ENCODE measurements around the gene PODNL1. TPM values are rescaled to one million over a fixed set of nuclear protein-coding genes. Genes with fewer than 3 reads are reported as not detected.

The PODNL1 gene, protein sequence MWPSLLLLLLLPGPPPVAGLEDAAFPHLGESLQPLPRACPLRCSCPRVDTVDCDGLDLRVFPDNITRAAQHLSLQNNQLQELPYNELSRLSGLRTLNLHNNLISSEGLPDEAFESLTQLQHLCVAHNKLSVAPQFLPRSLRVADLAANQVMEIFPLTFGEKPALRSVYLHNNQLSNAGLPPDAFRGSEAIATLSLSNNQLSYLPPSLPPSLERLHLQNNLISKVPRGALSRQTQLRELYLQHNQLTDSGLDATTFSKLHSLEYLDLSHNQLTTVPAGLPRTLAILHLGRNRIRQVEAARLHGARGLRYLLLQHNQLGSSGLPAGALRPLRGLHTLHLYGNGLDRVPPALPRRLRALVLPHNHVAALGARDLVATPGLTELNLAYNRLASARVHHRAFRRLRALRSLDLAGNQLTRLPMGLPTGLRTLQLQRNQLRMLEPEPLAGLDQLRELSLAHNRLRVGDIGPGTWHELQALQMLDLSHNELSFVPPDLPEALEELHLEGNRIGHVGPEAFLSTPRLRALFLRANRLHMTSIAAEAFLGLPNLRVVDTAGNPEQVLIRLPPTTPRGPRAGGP
- 0.41 TPM for total RNA-seq

DNA sequence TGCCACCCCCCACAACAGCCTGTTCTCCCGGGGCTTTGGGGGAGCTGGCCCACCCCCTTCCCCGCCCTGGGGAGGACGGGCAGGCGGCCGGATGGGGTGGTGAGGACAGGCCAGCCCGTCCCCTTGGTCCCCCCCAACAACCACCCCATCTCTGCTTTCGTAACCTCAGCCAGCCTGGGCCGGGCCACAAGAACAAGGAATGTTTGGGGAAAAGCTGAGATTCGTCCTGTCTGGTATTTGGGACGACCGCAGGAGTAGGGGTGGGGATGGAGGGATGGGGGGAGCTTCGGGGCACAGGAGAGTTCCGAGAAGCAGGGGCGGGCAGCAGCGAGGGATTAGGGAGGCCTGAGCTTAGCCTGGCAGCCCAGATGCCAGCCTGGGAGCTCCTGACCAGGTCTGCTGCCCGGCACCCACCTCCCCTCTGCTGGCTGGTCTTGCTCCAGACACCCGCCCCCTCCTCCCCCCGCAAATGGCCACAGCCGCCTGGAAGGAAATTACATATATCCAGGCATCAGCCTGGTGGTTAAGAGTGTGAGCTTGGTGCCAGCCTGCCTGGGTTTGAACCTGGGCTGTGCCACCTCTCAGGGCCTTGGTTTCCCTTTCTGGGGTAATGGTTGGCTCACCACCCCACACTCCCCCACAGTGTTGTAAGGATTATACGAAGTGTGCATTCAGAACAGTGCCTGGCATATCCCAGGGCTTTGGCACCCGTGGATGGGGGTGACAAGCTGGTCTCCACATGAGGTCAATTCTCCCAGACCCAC is at the start of gene PODNL1:
Gene PODNL1 (minus strand): TSS at position 117 of the 764 bp plus-strand sequence. CDS start 236 bp downstream, outside the sequence.
- DNase-seq (ENCODE audit: low spot score in 2 of 2) (no peak), FAIRE-seq (no peak)

DNA sequence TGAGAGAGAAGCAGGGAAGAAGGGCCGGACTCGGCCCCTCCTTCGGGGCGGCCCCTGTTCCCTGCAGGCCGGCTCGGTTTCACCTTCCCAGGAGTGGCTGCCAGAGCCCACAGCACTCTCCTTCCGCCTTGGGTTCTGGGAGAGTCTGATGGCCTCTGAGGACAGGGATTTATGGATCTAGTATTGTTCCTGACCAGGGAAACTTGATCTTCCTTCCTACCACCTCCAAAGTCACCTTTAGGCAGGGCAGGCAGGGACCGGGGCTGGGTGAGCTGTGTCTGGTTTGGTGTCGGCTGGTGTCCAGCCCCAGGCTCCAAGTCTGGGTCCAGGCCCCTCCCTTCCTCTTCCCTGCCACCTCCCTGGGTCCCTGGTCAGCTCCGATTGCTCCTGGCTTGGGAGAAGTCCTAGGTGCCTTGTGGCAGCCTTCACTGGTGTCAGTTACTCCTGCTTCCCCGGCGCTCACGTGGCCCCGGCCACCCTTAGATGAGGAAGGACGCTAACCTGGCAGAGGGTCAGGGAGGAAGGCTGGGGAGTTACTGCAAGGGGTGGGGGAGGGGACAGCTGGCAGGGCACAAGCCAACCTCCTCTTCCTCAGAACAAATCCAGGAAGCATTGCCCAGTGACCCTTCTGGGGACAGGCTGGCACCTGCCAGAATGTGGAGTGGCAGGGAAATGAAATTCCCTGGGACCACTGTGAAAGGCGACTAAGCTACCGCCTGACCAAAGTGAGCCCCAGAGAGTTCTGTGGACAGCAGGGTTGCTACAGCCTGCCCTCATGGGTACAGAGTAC is 49.1 kb upstream of the PODNL1 start:
- FAIRE-seq (no peak), DNase-seq (ENCODE audit: low spot score in 2 of 2) (no peak)

DNA sequence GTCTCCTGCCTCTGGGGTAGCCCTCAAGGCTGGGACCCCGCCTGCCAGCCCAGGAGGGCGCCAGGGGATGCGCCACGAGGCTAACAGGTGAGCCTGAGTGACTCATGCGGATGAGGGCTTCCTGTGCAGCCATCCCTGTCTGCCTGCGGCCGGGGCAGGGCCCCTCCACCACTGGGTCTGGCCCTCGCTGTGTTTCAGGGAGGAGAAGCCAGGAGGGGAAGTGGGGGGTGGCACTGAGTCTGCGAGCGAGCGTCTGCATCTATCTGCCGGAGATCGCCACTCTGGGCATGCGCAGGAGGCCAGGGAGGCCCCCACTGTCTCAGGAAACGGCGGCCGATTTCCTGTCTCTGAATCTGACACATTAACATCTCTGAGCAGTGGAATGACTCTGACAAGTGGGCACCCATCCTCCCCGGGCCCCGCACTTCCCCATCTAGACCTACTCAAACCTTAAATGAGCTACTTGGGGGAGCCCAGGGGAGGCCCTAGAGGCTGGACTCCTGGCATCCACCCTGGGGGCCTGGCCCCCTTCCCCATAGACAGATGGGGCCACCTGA is 48.2 kb upstream of the PODNL1 start:
- FAIRE-seq (no peak), DNase-seq (ENCODE audit: low spot score in 2 of 2) (peak; percentile 67 to 83)

DNA sequence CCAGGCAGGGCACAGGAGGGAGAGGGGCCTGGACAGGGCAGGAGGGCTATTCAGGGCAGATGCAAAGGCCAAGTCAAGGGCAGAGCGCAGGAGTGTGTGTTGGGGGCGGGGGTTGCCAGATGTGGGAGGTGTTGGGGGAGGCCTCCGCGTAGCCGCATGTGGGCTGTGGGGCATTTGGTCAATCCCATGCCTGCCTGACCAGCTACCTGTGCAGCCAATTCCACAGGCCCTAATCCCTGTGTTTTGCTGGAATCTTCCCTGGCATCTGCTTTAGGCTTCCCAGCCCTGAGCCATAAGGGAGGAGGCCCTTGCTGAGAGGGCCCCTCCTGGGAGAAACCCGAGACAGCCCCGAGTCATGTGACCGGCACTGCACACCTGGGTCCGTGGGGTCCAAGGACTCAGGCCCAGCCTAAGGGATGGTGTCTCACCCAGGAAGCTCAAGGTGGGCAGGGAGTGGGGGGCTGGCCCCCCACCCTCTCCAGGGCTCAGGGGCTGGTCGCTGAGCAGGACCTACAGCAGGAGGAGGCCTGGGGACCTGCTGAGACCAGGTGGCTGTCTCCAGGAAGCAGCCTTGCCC is 47.6 kb upstream of the PODNL1 start:
- DNase-seq (ENCODE audit: low spot score in 2 of 2) (no peak), FAIRE-seq (no peak)

DNA sequence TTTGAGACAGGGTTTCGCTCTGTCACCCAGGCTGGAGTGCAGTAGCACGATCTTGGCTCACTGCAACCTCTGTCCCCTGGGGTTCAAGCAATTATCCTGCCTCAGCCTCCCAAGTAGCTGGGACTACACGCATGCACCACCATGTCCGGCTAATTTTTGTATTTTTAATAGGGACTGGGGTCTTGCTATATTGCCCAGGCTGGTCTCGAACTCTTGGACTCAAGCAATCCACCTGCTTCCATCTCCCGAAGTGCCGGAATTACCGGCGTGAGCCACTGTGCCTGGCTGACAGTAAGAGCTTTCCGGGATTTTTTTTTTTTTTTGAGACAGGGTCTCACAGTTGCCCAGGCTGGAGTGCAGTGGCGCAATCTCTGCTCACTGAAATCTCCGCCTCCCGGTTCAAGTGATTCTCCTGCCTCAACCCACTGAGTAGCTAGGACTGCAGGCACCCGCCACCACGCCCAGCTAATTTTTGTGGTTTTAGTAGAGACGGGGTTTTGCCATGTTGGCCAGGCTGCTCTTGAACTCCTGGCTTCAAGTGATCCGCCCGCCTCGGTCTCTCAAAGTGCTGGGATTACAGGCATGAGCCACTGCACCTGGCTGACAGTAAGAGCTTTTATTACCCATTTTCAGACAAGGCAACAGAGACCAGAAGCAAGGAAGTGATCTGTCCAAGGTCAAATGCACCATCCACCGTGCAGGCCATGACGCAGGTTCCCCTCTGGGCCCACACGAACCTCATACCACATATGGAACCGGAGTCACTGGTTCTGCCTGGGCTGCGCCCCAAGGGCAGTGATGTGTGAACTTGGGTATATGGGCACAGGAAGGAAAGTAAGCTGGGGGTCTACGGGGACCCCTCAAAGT is 46.9 kb upstream of the PODNL1 start:
- DNase-seq (ENCODE audit: low spot score in 2 of 2) (no peak), FAIRE-seq (no peak)

DNA sequence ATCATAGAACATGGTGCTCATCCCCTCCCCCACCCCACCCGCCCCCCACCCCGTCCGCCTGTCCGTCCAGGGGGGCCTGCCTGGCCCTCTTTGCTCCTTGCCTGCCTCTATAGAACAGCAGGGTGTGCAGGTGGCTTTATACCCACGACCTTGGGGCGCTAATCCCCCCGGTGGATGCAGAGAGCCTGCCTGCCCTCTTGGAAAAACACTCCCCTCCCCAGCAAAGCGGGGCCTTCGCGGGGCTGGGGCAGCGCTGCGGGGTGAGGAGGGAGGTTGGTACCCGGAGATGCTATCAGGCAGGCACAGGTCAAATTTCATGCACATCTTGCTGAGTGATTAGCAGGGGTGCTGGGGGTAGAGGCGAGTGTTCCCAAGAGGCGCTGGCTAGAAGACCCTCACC is 46.0 kb upstream of the PODNL1 start:
- DNase-seq (ENCODE audit: low spot score in 2 of 2) (no peak), FAIRE-seq (no peak)

DNA sequence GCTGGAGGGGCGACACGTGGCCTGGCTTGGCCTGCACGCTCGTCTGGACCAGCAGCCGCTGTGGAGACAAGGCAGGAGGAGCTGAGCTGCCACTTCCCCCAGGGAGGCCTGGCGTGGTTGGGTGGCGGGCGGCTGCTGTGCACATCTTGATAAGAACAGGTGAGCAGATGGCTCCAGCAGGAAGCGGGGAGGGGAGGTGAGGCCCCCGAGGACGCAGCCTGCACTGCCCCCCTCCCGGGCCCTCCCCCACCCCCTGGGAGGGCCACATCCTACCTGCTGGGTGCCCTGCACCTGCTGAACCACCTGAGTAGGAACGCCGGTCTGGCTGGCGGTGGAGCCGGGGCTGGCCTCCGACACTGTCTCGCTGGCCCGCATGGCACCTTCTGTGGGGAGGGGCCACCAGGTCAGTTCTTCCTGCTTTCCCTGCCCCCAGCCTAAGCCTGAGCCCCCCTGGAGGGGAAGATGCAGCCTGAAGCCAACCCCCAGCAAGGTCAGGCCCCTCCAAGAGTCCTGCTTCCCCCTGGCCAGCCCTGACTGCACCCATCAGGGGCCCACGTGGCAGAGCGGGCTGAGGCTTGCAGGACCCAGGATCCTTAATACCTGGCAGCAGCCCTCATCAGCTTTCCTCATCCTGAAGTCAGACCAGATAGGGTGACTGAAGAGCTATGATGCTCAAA is 45.1 kb upstream of the PODNL1 start:
- no peak for FAIRE-seq
- DNase-seq (ENCODE audit: low spot score in 2 of 2), result no peak

DNA sequence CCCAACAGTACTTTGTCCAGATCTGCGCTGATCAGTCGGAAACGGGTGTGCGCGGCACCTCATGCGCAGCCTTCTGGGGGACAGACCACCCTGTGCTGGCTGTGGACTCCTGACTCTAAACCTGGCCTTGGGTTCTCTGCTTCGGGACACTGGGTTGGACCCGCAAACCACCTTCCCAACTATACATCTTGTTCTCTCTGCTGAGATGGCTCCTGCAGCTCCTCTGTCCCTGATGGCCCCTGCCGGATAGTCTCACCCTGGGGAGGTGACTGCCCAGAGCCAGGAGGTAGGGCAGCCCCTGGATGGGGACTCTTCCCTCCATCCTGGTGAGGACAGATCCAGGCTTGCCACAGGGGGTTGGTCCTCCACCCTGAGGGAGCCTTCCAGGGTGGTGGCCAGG is 44.6 kb upstream of the PODNL1 start:
- FAIRE-seq (no peak), DNase-seq (ENCODE audit: low spot score in 2 of 2) (no peak)

DNA sequence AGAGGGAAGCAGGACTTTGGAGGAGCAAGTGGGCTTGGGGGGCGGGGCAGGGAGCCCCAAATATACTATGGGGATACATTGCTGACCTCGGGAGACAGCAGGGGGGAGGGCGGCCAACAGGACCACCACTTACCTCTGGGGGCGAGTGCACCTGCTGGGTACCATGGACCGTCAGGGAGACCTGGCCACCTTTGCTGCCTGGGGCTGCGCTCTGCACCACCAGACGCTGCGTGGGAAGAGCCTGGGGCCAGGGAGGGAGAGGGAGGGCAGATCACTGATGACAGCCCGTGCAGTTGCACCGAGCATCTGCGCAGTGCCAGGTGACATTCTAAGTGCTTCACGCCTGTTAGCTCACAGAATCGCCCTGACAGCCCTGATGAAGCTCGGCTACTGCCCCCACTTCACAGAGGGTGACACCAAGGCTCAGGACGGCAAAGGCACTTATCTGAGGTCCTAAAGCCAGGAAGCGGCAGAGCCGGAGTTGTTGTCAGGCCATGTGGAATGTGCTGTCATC is 43.8 kb upstream of the PODNL1 start:
- DNase-seq (ENCODE audit: low spot score in 2 of 2) (no peak), FAIRE-seq (no peak)

DNA sequence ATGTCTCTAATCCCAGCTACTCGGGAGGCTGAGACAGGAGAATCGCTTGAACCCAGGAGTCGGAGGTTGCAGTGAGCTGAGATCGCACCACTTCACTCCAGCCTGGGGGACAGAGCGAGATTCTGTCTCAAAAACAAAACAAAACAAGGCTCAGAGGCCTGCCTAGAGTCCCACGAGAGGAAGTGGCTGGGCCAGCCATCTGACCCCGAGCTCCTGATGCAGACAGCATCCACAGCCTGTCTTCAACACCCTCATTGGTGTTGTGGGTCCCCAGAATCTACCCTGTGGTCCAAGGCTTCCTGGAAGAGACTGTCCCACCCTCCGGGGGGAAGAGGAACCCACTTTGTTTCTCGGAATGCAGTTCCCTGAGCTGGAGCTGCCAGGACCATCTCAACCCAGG is 43.2 kb upstream of the PODNL1 start:
- DNase-seq (ENCODE audit: low spot score in 2 of 2) (no peak), FAIRE-seq (no peak)

DNA sequence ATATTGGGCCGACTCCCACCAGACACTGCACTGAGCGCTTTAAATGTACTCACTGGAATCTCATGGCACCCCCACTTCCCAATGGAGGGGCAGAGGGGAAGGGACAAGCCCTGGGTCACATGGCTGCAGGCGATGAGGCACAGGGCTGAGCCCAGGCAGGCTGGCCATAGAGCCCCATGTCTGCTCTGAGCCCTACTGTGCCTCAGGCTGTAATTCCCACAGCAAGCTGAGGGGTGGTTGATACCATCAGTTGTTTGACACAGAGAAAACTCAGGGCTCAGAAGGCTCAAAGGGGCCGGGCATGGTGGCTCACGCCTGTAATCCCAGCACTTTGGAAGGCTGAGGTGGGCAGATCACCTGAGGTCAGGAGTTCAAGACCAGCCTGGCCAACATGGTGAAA is 42.8 kb upstream of the PODNL1 start:
- no peak for DNase-seq (ENCODE audit: low spot score in 2 of 2)
- no peak for FAIRE-seq

DNA sequence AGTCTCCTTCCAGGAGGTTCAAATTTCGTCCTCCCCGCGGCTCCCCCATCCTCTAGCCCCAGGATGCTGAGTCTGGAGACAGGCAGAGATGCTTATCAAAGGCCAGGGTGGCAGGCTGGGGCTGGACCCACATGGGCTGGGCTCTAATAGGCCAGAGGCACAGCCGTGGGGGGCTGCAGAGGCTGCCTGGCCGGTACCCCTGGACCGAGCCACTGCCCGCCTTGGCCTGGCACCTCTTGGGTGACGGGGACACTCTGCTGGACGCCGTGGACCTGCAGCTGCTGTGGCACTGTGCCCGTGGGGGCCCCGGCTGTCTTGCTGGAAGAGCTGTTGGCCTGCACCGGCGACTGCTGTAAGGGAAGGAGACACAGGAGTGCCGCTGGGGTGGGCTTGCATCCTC is 42.1 kb upstream of the PODNL1 start:
- DNase-seq (ENCODE audit: low spot score in 2 of 2) (no peak), FAIRE-seq (no peak)

DNA sequence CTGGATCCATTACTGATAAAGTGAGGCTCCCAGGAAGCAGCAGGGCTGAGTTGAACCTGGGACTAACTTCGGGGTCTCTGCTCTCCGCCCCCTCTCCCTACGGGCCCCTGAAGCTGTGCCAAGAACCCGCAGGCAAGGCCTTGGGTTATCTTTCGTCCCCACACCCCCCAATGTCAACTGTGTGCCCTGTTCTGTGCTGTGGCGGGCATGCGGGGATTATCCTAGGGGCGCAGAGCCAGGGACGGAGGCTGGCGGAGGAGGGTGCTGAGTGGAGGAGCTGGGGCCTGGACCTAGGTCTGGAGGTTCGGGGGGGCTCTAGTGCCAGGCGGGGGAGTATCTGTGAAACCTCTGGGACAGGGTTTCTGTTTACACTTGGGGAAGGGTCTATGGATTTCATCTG is 41.5 kb upstream of the PODNL1 start:
- no peak for DNase-seq (ENCODE audit: low spot score in 2 of 2)
- no peak for FAIRE-seq

DNA sequence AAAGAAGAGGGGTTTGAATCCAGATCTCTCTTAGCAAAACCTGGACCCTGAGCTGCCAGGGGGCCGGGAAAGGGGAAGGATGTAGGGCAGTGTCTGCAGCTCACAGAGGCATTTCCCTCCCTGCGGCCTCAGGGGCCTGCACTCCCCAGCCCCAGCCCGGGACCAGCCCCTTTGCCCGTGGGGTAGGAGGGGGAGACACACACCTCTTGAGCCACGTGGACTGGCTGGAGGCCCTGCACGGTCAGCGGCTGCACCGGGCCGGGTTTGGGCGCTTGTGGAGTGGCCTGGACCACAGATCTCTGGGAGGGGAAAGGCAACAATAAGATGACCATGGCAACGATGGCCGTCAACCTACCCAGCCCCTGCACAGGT is 41.0 kb upstream of the PODNL1 start:
- no peak for FAIRE-seq
- DNase-seq (ENCODE audit: low spot score in 2 of 2), result no peak

DNA sequence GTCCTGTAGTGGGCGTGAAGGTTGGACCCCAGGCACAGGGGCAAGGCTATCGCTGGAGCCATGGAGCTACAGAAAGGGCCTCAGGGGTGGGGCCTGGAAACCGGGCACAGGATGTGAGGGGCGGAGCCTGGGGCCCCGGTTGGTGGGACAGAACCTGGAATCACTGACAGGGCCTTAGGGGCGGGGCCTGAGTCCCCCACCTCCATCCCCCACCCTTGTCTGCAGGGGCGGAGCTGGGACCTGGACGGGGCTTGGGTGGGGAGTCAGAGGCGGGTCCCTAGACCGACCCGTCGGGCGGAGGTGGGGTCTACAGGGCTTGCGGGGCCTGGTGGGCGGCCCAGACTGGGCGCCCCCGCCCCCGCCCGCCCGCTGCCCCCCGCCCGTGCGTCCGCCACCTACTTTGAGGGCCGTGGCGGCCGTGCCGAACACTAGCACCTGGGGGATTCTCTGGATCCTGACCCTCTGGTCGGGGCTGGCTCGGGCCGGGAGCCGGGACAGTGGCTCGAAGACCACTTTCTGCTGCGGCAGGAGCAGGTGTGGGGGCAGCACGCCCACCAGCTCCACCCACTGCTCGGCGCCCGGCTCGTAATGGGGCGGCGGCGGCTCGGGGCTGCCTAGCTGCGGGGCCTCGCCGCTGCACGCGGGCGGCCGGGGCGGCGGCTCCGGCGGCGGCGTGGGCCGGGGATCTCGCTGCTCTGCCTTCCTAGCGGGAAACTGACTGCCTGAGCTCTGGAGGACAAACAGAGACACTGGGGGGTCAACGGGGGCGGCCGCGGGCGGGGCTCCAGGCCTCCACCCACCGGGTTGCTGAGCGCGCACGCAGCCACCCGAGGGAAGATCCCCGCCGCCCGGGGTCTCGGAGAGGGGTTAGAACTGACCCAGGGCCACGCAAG is 40.4 kb upstream of the PODNL1 start:
- FAIRE-seq, result no peak
- DNase-seq (ENCODE audit: low spot score in 2 of 2), result no peak

DNA sequence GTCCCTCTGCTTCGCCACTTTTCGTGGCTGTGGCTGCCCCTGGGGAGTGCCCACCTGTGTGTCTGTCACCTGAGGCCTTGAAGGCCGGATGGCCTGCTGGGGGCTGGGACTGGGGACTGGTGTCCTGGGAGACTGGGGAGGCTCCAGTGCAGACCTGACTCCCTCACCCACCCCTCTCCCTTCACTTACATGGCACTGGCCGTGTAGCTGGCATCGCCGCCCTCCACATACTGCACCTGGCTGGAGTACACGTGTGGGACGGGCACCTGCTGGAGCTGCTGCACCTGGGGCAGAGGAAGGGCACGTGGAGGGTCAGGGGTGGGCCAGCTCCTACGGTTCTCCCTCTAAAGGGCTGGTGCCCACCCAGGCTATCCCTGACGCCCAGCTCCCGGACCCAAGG is 39.6 kb upstream of the PODNL1 start:
- FAIRE-seq, result no peak
- DNase-seq (ENCODE audit: low spot score in 2 of 2), result no peak

DNA sequence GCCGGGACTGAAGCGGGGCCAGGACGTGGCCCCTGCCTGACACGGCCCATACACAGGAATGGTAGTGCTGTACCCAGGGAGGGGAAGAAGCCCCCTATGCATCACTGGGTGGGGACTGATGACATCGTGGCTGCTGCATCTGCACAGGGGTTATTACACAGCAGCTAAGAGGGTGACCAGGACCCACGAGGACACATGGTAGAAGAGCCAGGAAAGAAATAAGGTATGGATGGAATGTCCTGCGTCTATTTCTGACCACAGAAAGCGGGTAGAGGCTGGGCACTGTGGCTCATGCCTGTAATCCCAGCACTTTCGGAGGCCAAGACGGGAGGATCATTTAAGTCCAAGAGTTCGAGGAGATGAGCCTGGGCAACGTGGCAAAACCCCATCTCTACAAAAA is 38.2 kb upstream of the PODNL1 start:
- no peak for FAIRE-seq

More for the DNA sequence above, 38.2 kb upstream of the PODNL1 start:
- DNase-seq (ENCODE audit: low spot score in 2 of 2), result no peak

All from frontal cortex (tissue), 4 donors.